SIG-M5 (cell line): ENCODE measurements around the gene NDUFB7.

Experiments
- DNase-seq: peaks from one replicate; lab custom pipeline; 2025; lab: John Stamatoyannopoulos, UW

NDUFB7 gene

GRCh38 chr19:14519860-14520407 lies 51.9 kb downstream of the NDUFB7 start:
- DNase-seq, result no peak

GRCh38 chr19:14519245-14519859 lies 52.5 kb downstream of the NDUFB7 start:
- DNase-seq, result no peak

- DNase-seq, result no peak
These were observed 53.9 kb downstream of the NDUFB7 start, which contains the start of gene DNAJB1 for GRCh38 chr19:14517840-14518505. Gene DNAJB1, minus strand, starts transcription at chr19:14518397. Its CDS starts 48 bp downstream, at chr19:14518349.

DNA sequence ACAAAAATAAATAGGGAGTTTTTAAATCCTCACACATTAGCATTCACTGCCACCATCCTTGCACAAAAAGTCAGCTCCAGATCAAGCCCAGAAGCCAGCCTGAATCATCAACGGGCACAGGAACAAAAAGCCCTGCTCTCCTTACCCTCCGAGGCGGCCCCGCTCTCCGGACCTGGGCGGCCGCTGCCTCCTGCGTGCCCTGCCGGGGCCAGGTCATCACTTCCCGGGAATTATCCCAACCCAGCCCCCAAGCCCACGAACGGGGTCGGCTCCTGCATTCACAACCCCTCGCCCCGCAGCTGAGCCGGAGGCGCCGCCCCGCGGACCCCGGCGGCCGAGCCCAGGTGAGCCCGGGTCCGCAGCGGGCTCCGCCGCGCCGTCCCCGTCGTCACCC lies 54.4 kb downstream of the NDUFB7 start:
- DNase-seq, result no peak

DNA sequence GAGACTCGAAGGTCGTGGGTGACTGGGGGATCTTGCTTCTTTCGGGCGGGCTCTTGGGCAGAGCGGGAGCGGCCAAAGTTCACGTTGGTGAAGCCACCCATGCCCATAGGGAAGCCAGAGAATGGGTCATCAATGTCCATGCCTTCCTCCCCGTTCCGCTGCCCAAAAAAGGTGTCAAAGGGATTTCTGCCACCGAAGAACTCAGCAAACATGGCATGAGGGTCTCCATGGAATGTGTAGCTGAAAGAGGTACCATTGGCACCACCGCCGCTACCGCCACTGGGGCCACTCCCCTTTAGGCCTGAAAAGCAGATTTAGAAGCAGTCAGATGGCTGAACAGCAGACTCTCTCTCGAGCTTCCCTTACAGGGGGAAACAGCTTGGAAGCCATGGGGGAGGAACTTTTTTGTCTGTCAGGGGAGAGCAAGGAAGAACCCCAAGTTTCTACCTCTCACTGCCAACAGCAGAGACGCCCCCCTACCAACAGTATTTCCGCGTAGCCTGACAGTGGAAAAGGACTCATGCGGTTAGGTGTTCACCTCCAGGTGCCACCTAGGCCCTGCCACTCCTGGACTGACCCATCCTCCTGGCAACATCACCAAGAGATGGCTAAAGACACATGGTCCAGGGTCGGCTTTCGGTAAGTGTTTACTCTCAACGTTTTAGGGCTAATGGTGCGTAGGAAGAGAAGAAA lies 55.0 kb downstream of the NDUFB7 start:
- no peak for DNase-seq
